Activated CD4-positive, alpha-beta T cell treated with anti-CD3 and anti-CD28 coated beads for 24 hours (primary cell): ENCODE data around the gene PHF20.
A peak's percentile ranks its signal among the peaks of the same experiment; 100 is the strongest.
"Not testable (repeated sequence)": the region's sequence is repeated elsewhere in the genome, so short reads cannot be mapped to it uniquely, and the experiment has no call there.

ENCODE experiments used
- DNase-seq, 2 donors: peaks; one replicate each; pipeline ENCODE4 v3.0.0-alpha.2; 2020; ENCODE audit warnings: low read depth in 2 of 2

The PHF20 gene

DNA sequence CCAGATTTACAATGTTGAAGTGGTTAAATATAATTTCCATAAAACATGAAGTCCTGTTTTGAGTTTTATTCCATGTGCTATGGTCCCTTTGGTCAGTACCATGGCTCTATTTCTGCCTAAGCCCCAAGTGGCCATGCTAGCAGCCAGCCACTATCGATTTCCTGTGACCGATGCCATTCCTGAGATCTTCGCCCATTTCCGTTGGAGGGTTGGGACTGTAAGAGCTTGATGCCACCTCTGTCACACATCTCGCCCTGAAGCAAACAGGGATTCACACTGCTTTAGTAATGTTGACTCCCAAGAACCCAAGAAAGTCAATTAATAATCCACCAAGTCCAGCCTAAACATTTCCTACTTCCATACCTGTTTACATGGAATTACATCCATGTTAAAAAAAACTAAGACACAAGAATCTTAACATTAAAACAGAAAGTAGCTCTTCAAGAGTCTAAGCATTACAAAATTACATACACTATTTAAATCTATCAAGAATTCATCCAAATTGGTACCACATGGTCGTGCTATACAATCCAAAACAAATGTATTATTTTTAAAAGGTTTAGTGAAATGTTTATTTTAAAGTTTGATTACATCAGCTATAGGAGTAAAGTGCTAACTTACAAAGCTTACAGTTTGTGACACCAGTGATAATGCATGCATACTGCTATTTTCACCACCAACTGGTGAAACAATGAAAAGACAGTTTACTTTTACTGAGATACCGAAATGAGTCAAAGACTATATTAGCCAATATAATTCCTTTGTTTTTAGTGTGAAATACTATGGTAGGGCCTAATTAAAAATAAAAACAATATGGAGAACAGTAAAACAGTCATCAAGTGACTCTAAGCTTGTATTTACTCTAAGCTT, 32.3 kb upstream of the PHF20 start:
- DNase-seq: no peak

DNA sequence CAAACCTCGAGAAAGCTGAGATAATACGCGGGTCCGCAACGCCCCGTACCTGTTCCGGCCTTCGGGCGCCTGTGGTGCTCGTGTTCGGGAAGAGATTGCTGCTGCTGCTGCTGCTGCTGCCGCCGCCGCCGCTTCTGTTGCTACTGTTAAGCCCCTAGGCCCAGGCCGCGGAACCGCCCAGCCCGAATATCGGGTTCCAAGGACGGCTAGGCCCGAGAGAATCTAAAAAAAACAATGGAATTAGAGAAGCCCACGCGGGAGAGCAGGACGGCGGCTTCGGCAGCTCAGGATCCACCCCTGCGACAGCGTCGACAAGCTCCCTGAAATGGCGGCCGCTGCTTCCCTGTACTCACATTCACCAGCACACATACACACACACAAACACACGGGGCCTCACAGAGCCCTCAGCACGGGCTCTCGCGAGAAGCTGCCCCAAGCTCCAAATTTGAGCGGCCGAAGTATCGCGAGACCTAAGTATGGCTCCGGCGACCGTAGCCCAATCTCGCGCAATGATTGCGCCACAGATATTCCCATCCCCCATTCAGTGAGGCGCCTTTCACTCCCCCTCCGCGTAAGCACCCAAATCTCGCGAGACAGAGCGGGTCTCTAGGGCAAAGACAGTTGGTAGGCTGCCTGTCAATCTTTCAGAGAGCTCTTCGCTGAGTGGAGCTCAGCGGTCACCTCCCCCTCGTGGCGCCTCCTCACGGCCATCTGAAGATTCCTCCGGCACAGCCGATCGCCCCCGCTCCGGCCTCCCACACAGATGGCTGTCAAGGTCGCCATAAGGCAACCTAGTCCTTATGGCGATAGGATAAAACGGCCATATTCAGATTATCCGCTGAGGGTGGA, 29.7 kb upstream of the PHF20 start, which contains the start of gene RBM39:
Gene RBM39 (minus strand): TSS at position 369 of the 849 bp plus-strand sequence. CDS start 1,386 bp downstream, outside the sequence.
- DNase-seq: peak; percentile 98 to 99

DNA sequence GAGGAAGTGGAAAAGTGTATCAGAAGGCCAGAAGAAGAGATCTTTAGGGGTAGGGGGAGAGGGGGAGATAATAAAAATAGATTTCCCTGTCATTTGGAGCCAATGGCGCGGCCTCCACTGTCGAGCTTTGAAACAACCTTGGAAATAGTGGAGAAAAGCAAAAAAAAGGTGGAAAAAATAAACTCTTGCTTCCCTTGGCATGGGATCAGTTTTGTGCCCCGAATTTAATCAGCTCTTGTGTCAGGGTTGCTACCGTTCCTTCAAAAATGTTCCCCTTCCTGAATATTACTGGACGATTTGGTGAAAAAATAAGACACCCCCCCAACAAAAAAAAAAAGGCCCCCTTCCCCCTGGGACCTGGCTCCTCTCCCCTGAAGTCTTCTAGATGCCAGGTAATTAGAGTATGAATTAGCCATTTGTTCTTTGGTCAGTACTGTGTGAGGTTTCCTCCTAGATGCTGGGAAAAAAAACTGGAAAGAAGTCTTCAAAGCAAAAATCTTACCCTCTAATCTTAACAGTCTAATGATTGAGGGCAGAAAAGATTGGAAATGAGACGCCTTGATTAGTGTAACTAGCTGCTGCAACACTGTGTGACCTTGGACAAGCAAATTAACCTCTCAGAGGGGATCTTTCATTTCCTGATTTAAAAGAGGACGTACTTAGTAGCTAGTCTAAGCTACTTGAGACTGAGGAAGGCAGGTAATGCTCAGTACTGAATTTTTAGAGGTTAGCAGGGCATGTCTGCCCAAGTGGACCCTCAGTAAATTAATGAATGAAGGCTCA, 28.9 kb upstream of the PHF20 start:
- no peak for DNase-seq

DNA sequence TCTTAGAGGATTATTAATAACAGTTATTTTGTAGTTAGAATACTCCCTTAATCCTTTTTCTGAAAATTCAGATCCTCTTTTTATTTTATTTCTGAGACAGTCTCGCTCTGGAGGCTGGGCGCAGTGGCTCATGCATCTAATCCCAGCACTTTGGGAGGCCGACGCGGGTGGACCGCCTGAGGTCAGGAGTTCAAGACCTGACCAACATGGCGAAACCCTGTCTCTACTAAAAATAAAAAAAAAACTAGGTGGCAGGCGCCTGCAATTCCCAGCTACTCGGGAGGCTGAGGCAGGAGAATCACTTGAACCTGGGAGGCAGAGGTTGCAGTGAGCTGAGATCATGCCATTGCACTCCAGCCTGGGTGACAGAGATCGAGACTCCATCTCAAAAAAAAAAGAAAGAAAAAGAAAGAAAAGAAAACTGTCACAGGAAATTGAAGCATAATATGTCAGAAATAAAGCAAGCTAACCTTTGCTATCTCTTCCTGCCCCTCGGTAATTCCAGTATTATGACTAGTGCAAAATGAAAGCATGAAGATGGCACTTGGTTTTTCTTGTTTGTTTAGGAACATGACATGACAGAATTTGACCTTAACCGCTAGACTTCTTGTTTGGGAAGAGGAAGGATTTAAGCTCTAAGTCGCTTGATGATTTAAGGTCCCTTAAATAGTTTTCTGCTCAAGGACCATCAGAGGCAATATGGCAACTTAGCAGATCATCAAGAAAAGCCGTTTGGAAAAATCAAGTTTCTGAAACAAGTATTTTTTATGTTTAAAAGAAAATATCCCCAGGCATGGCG, 27.9 kb upstream of the PHF20 start:
- no peak for DNase-seq

DNA sequence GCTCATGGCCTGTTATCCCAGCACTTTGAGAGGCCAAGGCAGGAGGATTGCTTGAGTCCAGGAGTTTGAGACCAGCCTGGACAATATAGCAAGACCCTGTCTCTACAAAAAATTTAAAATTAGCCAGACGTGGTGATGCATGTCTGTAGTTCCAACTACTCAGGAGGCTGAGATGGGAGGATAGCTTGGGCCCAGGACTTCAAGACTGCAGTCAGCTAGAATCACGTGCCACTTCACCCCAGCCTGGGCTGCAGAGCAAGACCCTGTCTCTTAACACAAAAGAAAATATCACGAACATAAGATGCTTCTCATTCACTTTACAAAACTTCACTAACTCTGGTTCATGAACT, 27.3 kb upstream of the PHF20 start:
- DNase-seq: not testable (repeated sequence)

DNA sequence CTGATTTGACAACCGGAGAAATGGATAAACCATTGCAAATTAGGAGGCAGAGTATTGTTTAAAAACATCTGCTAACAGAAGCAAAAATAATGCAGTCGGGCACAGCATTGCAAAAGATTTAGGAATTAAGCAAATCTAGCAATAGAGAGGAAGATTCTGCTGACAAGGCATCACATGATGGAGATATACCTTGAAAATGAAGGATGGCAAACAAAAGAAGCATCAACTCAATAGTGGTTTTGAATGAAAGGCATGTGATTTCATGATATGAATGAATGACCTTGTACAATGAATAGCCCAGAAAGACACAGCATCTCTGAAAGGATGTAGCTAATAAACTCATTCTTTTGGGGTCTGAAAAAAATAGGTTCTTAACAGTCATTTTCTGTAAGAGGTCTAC, 21.2 kb upstream of the PHF20 start:
- DNase-seq: no peak

DNA sequence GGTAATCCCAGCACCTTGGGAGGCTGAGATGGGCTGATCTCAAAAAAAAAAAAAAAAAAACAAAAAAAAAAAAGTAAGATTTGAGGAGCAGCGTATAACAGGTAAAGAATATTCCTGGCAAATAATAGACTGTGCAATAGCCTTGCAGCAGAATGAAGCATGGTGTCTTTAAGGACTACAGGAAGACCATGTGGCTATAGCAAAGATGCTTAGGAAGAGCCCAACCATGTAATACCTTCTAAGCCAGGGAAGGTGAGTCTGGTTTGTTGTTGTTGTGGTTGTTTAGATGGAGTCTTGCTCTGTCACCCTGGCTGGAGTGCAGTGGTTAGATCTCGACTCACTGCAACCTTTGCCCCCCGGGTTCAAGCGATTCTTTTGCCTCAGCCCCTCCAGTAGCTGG, 15.4 kb upstream of the PHF20 start:
- DNase-seq: no peak

DNA sequence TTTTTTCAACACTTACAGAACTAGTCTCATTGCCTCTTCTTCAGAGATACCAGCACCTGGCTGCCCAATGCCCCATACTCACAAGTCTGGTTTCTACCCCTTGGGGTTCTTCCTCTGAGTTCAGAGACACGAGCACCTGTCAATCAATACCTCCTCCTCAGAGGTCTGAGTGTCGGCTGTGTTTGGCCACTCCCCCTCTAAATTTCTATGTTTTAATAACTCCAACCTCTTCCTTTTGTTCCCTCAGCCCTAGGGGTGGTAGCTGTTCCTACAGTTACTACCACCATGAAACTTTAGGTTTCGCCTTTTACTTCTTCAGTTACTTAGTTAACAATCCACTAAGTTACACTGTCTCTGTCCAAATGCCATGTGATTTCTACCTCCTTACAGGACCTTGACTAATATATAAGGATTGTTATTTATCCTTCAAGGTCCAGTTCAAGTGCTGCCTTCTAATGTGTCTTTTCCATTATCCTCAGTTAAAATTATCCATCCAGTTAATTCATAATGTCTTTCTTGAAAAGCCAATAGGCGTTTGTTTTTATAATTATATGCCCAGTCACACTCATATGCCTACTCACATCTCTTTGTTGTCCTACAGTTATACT, 14.6 kb upstream of the PHF20 start:
- no peak for DNase-seq

DNA sequence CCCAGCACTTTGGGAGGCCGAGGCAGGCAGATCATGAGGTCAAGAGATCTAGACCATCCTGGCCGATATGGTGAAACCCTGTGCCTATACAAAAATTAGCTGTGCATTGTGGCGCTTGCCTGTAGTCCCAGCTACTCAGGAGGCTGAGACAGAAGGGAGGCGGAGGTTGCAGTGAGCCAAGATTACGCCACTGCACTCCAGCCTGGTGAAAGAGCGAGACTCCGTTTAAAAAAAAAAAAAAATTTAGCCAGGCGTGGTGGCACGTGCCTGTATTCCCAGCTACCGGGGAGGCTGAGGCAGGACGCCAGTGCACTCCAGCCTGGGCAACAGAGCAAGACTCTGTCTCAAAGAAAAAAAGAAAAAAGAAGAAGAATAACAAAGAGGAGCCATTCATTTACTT, 10.3 kb upstream of the PHF20 start:
- DNase-seq: not testable (repeated sequence)

DNA sequence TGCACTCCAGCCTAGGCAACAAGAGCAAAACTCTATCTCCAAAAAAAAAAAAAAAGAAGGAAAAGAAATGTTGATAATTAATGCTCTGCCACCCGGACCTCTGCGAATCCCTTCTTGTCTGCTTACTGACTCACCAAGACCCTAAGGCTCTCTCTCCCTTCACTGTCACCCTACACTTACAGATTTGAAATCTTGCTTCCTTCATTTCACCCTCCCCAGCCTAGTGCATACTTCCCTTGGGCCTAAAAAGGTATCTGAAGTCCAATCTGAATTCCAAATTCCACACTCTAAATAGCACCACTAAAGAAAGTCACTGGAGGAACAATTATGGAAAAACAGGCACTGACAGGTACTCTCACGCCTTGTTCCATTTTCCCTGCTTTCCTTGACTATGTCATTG, 9.4 kb upstream of the PHF20 start:
- DNase-seq: no peak

DNA sequence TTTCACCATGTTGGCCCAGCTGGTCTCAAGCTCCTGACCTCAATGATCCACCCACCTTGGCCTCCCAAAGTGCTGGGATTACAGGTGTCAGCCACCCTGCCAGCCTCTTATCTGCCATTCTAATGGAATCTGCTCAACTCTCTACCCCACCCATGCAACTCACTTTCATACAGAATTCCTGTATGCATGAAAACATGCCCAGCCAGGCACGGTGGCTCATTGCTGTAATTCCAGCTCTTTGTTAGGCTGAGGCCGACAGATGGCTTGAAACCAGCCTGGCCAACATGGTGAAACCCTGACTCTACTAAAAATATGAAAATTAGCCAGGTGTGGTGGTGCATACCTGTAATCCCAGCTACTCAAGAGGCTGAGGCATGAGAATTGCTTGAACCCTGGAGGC, 6.9 kb upstream of the PHF20 start:
- not testable (repeated sequence) for DNase-seq

DNA sequence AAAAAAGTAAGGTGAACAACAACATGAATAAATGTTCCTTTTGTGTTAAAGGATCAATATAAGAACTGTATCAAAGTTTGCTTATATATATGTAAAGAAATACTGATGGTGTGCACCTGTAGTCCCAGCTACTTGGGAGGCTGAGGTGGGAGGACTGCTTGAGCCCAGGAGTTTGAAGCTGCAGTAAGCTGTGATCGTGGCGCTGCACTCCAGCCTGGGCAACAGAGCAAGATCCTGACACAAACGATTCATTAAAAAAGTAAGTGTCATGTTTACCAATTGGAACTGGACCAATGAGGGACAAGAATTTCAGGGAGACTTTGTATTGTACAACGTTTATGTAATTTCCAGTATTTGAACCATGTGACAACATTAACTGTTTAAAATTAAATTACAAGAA, 5.0 kb upstream of the PHF20 start:
- no peak for DNase-seq

DNA sequence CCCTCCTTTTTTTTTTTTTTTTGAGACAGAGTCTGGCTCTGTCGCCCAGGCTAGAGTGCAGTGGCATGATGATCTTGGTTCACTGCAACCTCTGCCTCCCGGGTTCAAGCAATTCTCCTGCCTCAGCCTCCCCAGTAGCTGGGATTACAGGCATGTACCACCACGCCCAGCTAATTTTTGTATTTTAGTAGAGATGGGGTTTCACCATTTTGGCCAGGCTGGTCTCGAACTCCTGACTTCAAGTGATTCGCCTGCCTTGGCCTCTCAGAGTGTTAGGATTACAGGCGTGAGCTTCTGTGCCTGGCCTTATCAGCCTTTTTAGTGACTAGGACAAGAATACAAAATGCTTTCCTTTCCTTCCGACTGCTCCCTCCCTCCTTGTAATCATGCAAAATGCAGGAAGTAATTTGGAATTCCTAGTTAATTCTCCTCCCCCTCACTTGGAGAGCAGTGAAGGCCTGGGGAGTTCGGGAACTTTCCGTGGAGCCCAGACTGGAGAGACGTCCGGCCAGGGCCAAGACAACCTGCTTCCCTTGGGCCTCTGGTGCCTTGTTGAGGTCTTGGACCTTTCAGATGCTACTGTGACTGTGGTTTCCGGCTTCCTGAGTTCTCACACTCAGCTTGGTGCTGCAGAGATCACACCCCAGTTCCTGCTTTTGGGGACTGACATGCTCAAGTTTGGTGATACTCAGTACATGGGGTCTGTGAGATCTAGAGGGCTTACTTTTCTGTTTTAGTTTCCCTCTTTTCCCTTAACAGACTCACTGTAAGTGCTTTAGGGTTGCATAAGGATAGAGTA, 3.9 kb upstream of the PHF20 start:
- DNase-seq: peak in 1 of 2 donors; percentile 15

DNA sequence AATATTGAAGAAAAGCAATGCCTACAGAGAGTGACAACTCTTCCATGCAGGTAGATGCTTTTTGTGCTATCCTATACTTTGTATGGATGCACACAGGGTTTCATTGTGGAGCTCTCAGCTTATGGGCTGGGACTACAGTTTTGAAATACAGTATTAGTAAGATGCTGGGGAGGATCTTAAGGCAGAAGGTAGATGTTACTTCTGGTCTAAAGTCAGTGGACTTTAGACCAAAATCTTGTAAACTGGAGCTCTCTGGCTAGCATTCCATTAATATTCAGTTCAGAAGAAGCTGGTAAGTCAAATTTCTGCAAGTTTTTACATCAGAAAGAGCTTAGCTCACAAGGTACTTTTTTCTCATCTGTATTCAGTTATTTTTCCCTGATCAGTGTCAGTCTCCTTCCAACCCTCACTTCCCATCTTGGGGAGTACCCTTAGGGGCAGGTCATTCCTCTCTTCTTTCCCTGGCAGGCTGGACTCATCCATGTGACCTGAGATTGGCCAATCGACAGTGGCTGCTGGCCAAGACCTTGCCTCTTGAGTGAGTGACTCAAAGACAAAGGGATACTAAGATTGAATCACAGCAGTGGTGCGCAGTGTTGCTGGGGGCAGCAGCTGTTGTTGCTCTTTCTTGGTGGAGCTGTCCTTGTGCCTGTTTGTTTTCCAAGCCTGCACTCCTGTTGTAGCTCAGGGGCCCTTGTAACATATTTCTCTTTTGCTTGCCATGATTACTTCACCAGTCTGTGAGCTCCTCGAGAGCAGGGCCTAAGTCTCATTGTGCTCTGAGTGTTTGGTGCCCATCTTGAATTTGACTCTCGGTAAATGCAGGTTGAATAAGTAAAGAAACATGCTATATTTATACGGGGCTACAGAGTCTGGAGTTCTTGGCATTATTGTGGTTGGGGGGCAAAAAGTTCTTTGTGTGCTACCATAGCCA, 2.8 kb upstream of the PHF20 start:
- DNase-seq: peak in 1 of 2 donors; percentile 25

DNA sequence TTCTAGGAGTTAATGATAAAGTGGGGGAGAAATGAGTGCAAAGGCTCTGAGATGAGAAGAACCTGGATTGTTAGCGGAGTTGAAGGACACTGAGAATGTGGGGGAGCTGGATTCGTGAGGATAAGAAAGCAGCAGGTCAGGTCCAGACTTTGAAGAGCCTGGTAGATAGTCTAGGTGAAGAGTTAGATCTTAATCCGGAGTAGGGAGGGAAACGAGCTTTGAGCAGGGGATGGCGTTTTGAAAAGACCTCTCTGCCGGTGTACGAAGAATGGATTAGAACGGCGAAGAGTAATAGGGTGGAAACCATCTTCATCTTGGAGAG, 487 bp upstream of the PHF20 start:
- DNase-seq: no peak

DNA sequence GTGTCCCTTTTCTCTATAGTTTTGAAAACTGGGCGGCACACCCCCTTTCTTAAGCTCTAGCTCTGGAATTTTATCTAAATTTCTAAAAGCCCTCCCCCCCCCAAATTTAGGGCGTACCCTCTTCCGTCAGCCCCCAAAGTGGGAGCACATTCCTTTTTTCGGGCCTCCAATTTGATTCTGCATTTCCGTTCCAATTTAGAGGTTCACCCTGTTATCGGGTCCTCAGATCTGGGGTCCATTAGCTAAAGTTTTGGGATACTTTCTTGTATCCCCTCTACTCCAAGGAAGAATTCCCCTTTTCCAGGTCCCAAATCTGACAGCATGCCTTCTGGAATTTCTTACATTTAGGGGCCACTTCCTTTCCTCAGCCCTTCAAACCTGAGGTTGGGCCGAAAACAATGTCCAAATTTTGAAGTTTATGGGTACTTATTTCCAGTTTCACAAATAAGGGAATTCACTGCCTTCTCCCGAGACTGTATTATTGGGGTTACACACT, 796 bp downstream of the PHF20 start:
- no peak for DNase-seq

DNA sequence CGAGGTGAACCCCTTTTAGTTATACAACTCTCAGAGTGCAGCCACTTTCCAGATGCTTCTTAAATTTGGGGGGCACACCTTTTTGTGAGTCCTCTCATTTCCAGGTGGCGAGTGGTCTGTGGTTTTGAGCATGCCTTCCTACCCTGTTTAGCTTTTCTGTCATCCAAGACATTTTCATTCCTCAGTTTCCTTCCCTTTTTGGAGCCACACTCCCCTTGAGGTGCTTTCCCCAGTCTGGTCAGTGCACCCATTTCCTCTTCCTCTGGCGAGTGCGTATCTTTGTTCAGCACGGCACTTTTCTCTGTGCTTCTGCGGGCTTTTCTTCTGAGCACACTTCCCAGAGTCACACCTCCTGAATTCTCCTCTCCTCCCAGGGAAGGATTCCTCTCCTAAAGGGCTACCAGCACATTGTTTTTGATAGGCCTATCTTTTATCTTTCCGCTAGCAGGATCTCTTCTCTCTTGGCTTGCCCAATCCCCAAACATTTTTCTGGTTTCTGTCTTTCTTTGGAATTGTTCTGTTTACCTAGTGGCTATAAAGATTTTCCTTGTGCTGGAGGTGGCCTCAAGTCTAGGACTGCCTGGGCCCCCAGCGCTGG, 1.4 kb downstream of the PHF20 start:
- no peak for DNase-seq

DNA sequence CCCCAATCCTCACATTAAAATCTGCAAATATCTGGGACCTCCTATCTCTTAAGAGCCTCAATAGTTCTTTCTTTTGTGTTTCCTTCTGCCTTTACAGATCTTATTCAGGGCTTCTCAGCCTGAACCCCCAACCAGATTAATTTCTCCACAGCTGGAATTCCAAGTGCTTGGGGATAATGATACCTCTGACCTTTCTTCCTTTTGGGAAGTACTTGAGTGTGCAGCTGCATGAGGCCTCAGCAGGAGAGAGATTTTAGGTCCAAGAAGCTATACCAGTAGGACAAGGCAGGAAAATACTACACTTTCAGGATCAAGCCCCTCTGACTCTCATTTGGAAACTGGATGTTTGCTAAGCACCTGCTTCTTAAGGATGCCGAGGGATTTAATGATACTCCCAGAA, 2.6 kb downstream of the PHF20 start:
- DNase-seq: no peak
